K562 (cell line): ENCODE measurements around the gene KLK8. TPM values are rescaled to one million over a fixed set of nuclear protein-coding genes. Genes with fewer than 3 reads are reported as not detected.

ENCODE experiments used
- ATAC-seq: fragments of 200-7000 bp; cut with Tn5 transposase; 3 replicates; pipeline ENCODE4 v1.9.1; 2020; ENCODE audit warnings: moderate library complexity
- BruUV-seq: library from RNA; stranded (reverse); fragments of 400-500 nt; replicated peaks from 2 replicates; lab custom pipeline; 2021; lab: Mats Ljungman, UMichigan
- CTCF ChIA-PET: fragments of 300-600 bp; formaldehyde crosslinking; extraction: SDS; loops from one replicate; lab custom pipeline; 2021; ENCODE audit warnings: low intra/inter-chr PET ratio; lab: Yijun Ruan, JAX
- POLR2A ChIA-PET: fragments of 300-600, 350-650 bp; sonication (Branson Sonifier 250); formaldehyde crosslinking; extraction: SDS; loops from one replicate; lab custom pipeline; 2021; ENCODE audit warnings: antibody characterized with exemption, inconsistent platforms; lab: Yijun Ruan, JAX
- DNase-seq, 4 experiments: peaks; one replicate each; pipeline versions ENCODE4 v3.0.0 to v3.0.0-alpha.2; 2011 to 2018; ENCODE audit warnings: low spot score in 3 of 4, mixed read lengths in 3 of 4; ENCODE audit errors: extremely low read depth in 1 of 4
- FAIRE-seq: peaks from 2 replicates; lab custom pipeline; 2011; peaks lifted over from hg19 to GRCh38; lab: Jason Lieb, UNC
- H2AFZ ChIP-seq: 2 replicates; pipeline ENCODE4 v1.6.0; 2011; ENCODE audit warnings: low read depth, low read length, control low read depth, inconsistent platforms
- H3K27ac ChIP-seq: fragments of 200-600 bp; 3 replicates; pipeline ENCODE4 v1.8.0; 2011; ENCODE audit warnings: low read depth, mild to moderate bottlenecking, control low read depth, inconsistent platforms, low read length, moderate library complexity, mixed read lengths; ENCODE audit errors: extremely low read depth
- H3K27me3 ChIP-seq, 2 experiments: fragments of 300-600 bp in 1 of 2; 2 replicates in 1 of 2; 3 replicates in 1 of 2; pipeline versions ENCODE4 v1.6.0 to v1.8.0; 2011; ENCODE audit warnings: inconsistent platforms in 2 of 2, low read length in 2 of 2, mild to moderate bottlenecking in 1 of 2, mixed read lengths in 1 of 2, moderate library complexity in 1 of 2; ENCODE audit not compliant: control insufficient read depth in 2 of 2, insufficient read depth in 2 of 2
- H3K36me3 ChIP-seq: fragments of 300-600 bp; 3 replicates; pipeline ENCODE4 v1.8.0; 2011; ENCODE audit warnings: mild to moderate bottlenecking, low read length, inconsistent platforms; ENCODE audit not compliant: control insufficient read depth, insufficient read depth
- H3K4me1 ChIP-seq, 2 experiments: fragments of 200-600 bp in 1 of 2; replicated peaks in 1 of 2; 2 replicates in 1 of 2; 3 replicates in 1 of 2; pipeline versions ENCODE4 v1.5.1 to v1.8.0; 2011; ENCODE audit warnings: inconsistent platforms in 2 of 2, low read length in 2 of 2, mild to moderate bottlenecking in 1 of 2, mixed read lengths in 1 of 2, moderate library complexity in 1 of 2; ENCODE audit not compliant: control insufficient read depth in 2 of 2, insufficient read depth in 2 of 2
- H3K4me2 ChIP-seq: 2 replicates; pipeline ENCODE4 v1.6.1; 2011; ENCODE audit warnings: low read length, control low read depth, inconsistent platforms, mixed read lengths; ENCODE audit not compliant: insufficient read depth
- H3K4me3 ChIP-seq: fragments of 200-600 bp; sonication (generic), shearing (Covaris generic); 2 replicates; pipeline ENCODE4 v1.5.1; 2016; ENCODE audit warnings: control low read depth, inconsistent platforms
- H3K79me2 ChIP-seq: fragments of 200-600 bp; 3 replicates; pipeline ENCODE4 v1.8.0; 2011; ENCODE audit warnings: low read length, inconsistent platforms; ENCODE audit not compliant: control insufficient read depth, insufficient read depth
- H3K9ac ChIP-seq, 2 experiments: 2 replicates each; pipeline versions ENCODE4 v1.6.0 to v1.6.1; 2011; ENCODE audit warnings: low read depth in 2 of 2, low read length in 2 of 2, control low read depth in 1 of 2, inconsistent platforms in 1 of 2, mild to moderate bottlenecking in 1 of 2, mixed read lengths in 1 of 2; ENCODE audit not compliant: insufficient read depth in 1 of 2
- H3K9me1 ChIP-seq: one replicate; pipeline ENCODE4 v1.6.0; 2011; ENCODE audit warnings: inconsistent platforms, mild to moderate bottlenecking, low read length, moderate library complexity; ENCODE audit not compliant: control insufficient read depth, insufficient read depth
- H3K9me3 ChIP-seq: replicated peaks from 2 replicates; pipeline ENCODE4 v1.5.1; 2011; ENCODE audit warnings: low read depth, low read length, inconsistent platforms; ENCODE audit not compliant: control insufficient read depth, insufficient read depth
- H4K20me1 ChIP-seq: replicated peaks from 2 replicates; pipeline ENCODE4 v1.6.1; 2011; ENCODE audit warnings: low read length, inconsistent platforms, mixed read lengths; ENCODE audit not compliant: control insufficient read depth, insufficient read depth
- DEAF1 ChIP-seq: fragments of 450-650 bp; formaldehyde crosslinking; IDR thresholded peaks from 2 replicates; pipeline ENCODE4 v1.4.0; 2020; ENCODE audit warnings: mild to moderate bottlenecking, moderate library complexity
- DNMT1 ChIP-seq: fragments of 450-650 bp; IDR thresholded peaks from 2 replicates; pipeline ENCODE4 v1.6.1; 2016; ENCODE audit warnings: antibody characterized with exemption, mild to moderate bottlenecking
- ETV6 ChIP-seq, 3 experiments: fragments of 150-350 bp in 1 of 3; sonication (generic) in 1 of 3; formaldehyde crosslinking in 1 of 3; IDR thresholded peaks; 2 replicates each; pipeline versions ENCODE4 v1.6.1 to v1.8.0; 2014 to 2022; ENCODE audit warnings: borderline replicate concordance in 2 of 3, low read depth in 2 of 3, antibody characterized with exemption in 1 of 3, low read length in 1 of 3, mild to moderate bottlenecking in 1 of 3, missing genetic modification reagents in 1 of 3
- EWSR1 ChIP-seq: fragments of 450-650 bp; IDR thresholded peaks from 2 replicates; pipeline ENCODE4 v1.6.1; 2018; ENCODE audit warnings: borderline replicate concordance, mild to moderate bottlenecking, low read depth, moderate library complexity; ENCODE audit not compliant: partially characterized antibody
- HSF4 ChIP-seq: fragments of 250-450 bp; sonication (Bioruptor Pico); IDR thresholded peaks from 2 replicates; pipeline ENCODE4 v2.1.2; 2022; ENCODE audit warnings: mild to moderate bottlenecking, moderate library complexity, borderline replicate concordance
- NUFIP1 ChIP-seq: fragments of 450-650 bp; IDR thresholded peaks from 2 replicates; pipeline ENCODE4 v1.6.1; 2018; ENCODE audit not compliant: partially characterized antibody
- POLR3G ChIP-seq: IDR thresholded peaks from 2 replicates; pipeline ENCODE4 v1.6.1; 2011; ENCODE audit not compliant: insufficient read length, insufficient replicate concordance; ENCODE audit errors: extremely low read depth
- TAF7 ChIP-seq: fragments of 450-650 bp; IDR thresholded peaks from 2 replicates; pipeline ENCODE4 v1.6.1; 2016; ENCODE audit warnings: missing genetic modification characterization, missing compliant biosample characterization
- ZNF121 ChIP-seq: sonication (generic); formaldehyde crosslinking; conservative IDR thresholded peaks from 2 replicates; pipeline ENCODE4 v1.8.0; 2022; ENCODE audit warnings: missing genetic modification reagents
- ZNF133 ChIP-seq: fragments of 250-450 bp; sonication (Bioruptor Pico); IDR thresholded peaks from 2 replicates; pipeline ENCODE4 v1.4.0; 2020; ENCODE audit warnings: mild to moderate bottlenecking
- ZNF695 ChIP-seq: fragments of 450-650 bp; formaldehyde crosslinking; IDR thresholded peaks from 2 replicates; pipeline ENCODE4 v1.4.0; 2020; ENCODE audit warnings: mild to moderate bottlenecking, moderate library complexity
- ZNF77 ChIP-seq: fragments of 250-450 bp; sonication (Bioruptor Pico); IDR thresholded peaks from 2 replicates; pipeline ENCODE4 v1.5.0; 2020
- ZSCAN29 ChIP-seq: fragments of 450-650 bp; IDR thresholded peaks from 2 replicates; pipeline ENCODE4 v1.6.1; 2017
- WGBS: fragments of 100-300 bp; shearing (Covaris generic); methylation state at CpG from one replicate; pipeline ENCODE4 v1.1.6; 2016; ENCODE audit warnings: low coverage, mixed read lengths; ENCODE audit not compliant: insufficient coverage; ENCODE audit errors: missing lambda C conversion rate; 5-methylcytosine and 5-hydroxymethylcytosine counted together
- in situ Hi-C: fragments of 300-500 bp; cut with MboI; formaldehyde crosslinking; loops from 4 replicates; pipeline ENCODE4 v1.15.0; 2018; ENCODE audit warnings: inconsistent platforms, mixed read lengths
- intact Hi-C: fragments of 100-400 bp; cut with micrococcal nuclease; formaldehyde crosslinking; loops from 2 replicates; pipeline ENCODE4 v1.14.2; 2022
- polyA plus RNA-seq, 8 experiments: library from polyadenylated mRNA; depleted of rRNA in 4 of 8; stranded (reverse) in 5 of 8; unstranded in 3 of 8; fragments of >200 nt; fragmentation: Nextera tagmentation in 2 of 8; fragmentation: Illumina TruSeq in 1 of 8; extraction: Ambion mirVana in 2 of 8; extraction: Trizol in 1 of 8; gene quantifications; 2 replicates each; pipeline versions ENCODE4 v1.2.1 to v1.2.3, GENCODE V29; 2011 to 2014; ENCODE audit warnings: inconsistent platforms in 1 of 8, missing spikeins in 1 of 8
- total RNA-seq, 7 experiments: library from RNA; depleted of rRNA in 6 of 7; stranded (reverse); fragments of >200 nt in 6 of 7; fragmentation: Illumina TruSeq in 2 of 7; extraction: Trizol in 2 of 7; gene quantifications; 2 replicates each; pipeline versions ENCODE4 v1.2.1 to v1.2.3, GENCODE V29; 2011 to 2021; ENCODE audit warnings: low replicate concordance in 1 of 7

Gene KLK8
- total and polyA plus RNA-seq, 9 of the 15 experiments (the other 6 are each of a cell fraction or from before 2014, with no cell fraction given): 0.37 to 1.7 (median 0.76) TPM

DNA sequence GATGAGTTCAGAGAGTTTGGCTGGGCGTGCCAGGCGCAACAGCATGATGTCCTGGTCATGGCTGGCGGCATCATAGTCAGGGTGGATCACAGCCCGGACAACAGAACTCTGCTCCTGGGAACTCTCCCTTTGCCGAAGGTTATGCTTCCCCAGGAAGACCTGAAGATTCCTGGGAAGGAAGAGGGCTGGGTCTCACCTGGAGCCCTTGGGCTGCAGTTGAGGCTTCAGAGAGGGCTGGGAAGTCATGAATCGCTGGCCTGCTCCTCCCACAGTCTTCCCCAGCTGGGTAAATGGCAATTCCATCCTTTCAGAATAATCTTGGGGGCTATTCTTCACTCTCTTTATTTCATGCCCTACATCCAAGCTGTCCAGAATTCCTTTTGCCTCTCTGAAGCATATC is 38.0 kb downstream of the KLK8 start:
- Histone ChIP-seq H3K27ac (no peak overlapping the region), H3K9me1 (no peaks in the 10 kb centered on the region), H3K4me2 (no peak overlapping the region), H2AFZ (no peak overlapping the region), H3K36me3 (no peaks in the 10 kb centered on the region), H3K4me3 (no peak overlapping the region), H3K9ac (no peak overlapping the region), H3K27me3 (peaks cover 7 to 33% of the 10 kb centered on the region in 2 experiments; a peak in 4 of 5 replicates), H4K20me1 (no peaks in the 10 kb centered on the region), H3K4me1 (no peaks in the 10 kb centered on the region), H3K79me2 (no peaks in the 10 kb centered on the region), H3K9me3 (no peaks in the 10 kb centered on the region)
- FAIRE-seq: no peak
- BruUV-seq: no TSS peak
- intact Hi-C loops: no loop called here
- ChIA-PET CTCF (no interaction called here), POLR2A (no interaction called here)
- ATAC-seq: no peak
- whole genome bisulfite sequencing: 2% methylated on average over 6 of the region's 6 CpGs
- in situ Hi-C loops: no loop called here
- TF ChIP-seq ZNF121 (CRISPR knock-in tag) (no peak), ZSCAN29 (no peak), HSF4 (CRISPR knock-in tag) (no peak), DNMT1 (no peak), EWSR1 (no peak), ZNF695 (no peak), ZNF77 (CRISPR knock-in tag) (no peak), NUFIP1 (no peak), POLR3G (no peak), TAF7 (tag) (no peak), ZNF133 (CRISPR knock-in tag) (no peak), ETV6 (IDR thresholded peaks at IDR 0.05; ENCODE audit: borderline replicate concordance in 1 of 2, low read depth in 2 of 2, low read length in 1 of 2) (no peak), ETV6 (CRISPR knock-in tag; IDR thresholded peaks at IDR 0.05; ENCODE audit: borderline replicate concordance) (no peak), DEAF1 (CRISPR knock-in tag) (no peak)
- DNase-seq: no peak
